Stimulated activated naive CD8-positive, alpha-beta T cell treated with anti-CD3 and anti-CD28 coated beads, Interleukin-15, Interleukin-2, amounts not matched to agents 100 ng/mL and 50 ng/mL, for 24 hours (primary cell): ENCODE measurements around the gene TEAD3.
A peak's percentile ranks its signal among the peaks of the same experiment; 100 is the strongest.
"Not testable (repeated sequence)": the region's sequence is repeated elsewhere in the genome, so short reads cannot be mapped to it uniquely, and the experiment has no call there.

ENCODE experiments used
- H3K27ac Mint-ChIP-seq: one replicate; pipeline ENCODE4 v1.8.0; 2021; ENCODE audit warnings: mild to moderate bottlenecking, mixed read lengths
- H3K27me3 Mint-ChIP-seq: one replicate; pipeline ENCODE4 v1.8.0; 2021; ENCODE audit warnings: mixed read lengths
- H3K36me3 Mint-ChIP-seq: one replicate; pipeline ENCODE4 v1.8.0; 2021; ENCODE audit warnings: low read depth, mixed read lengths
- H3K4me1 Mint-ChIP-seq: one replicate; pipeline ENCODE4 v1.8.0; 2021; ENCODE audit warnings: low read depth, mixed read lengths
- H3K4me3 Mint-ChIP-seq: one replicate; pipeline ENCODE4 v1.8.0; 2021; ENCODE audit warnings: mild to moderate bottlenecking, mixed read lengths
- H3K9me3 Mint-ChIP-seq: one replicate; pipeline ENCODE4 v1.8.0; 2021; ENCODE audit warnings: mixed read lengths

TEAD3 gene

DNA sequence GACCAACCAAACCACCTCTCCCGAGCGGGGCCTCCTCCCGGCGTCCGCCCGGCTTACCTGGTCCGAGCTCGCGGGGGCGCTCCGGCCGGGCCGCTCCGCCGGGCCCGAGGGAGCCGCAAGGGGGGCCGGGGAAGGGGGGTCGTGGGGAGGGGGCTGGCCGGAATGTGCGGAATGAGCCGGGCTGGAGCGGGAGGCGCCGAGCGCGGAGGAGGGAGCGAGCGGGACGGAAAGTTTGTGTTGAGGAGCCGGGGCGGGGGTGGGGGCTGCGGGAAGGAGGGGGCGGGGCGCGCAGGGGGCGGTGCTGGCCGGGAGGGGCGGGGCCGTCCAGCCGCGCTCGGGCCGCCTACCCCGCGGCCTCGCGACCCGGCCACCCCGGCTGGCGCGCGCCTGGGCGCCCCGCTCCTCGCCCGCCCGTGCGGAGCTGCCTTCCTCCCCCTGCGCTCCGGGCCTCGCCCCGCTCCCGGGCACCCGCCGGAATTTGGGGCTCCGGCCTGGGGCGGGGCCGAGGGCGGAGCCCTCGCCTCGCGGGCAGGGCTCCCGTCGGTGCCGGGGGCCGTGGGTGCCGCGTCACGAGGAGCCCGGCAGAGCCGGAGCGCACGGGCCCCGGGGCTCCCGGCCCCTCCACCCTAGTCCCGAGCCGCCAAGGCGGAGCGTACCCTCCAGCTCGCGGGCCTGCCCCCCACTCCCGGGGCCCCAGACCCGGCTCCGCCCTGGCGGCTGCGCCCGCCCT, at the start of gene TEAD3:
TSS of gene TEAD3 (minus strand) at position 239 of the 730 bp plus-strand sequence.
- Mint-ChIP-seq H3K36me3 (no peaks in the 10 kb centered on the region), H3K27me3 (peaks cover 15% of the 10 kb centered on the region), H3K4me3 (peak within 1 kb of the TSS; percentile 74), H3K4me1 (peaks cover 15% of the 10 kb centered on the region), H3K27ac (no peak within 1 kb of the TSS), H3K9me3 (no peaks in the 10 kb centered on the region)

GRCh38 chr6:35544769-35545361, 48.0 kb upstream of the TEAD3 start:
- no peak overlapping the region for H3K27ac Mint-ChIP-seq
- H3K9me3 Mint-ChIP-seq: peaks cover 2% of the 10 kb centered on the region
- no peak overlapping the region for H3K4me3 Mint-ChIP-seq
- no peaks in the 10 kb centered on the region for H3K4me1 Mint-ChIP-seq
- no peaks in the 10 kb centered on the region for H3K27me3 Mint-ChIP-seq
- no peaks in the 10 kb centered on the region for H3K36me3 Mint-ChIP-seq

- H3K27ac Mint-ChIP-seq: no peak overlapping the region
- no peak overlapping the region for H3K4me3 Mint-ChIP-seq
- H3K36me3 Mint-ChIP-seq: no peaks in the 10 kb centered on the region
- H3K4me1 Mint-ChIP-seq: no peaks in the 10 kb centered on the region
- H3K9me3 Mint-ChIP-seq: no peaks in the 10 kb centered on the region
- H3K27me3 Mint-ChIP-seq: no peaks in the 10 kb centered on the region
Observed at GRCh38 chr6:35543459-35544193, 46.7 kb upstream of the TEAD3 start.

GRCh38 chr6:35541836-35542235, 45.0 kb upstream of the TEAD3 start:
- H3K9me3 Mint-ChIP-seq: no peaks in the 10 kb centered on the region
- H3K4me3 Mint-ChIP-seq: no peak overlapping the region
- no peaks in the 10 kb centered on the region for H3K27me3 Mint-ChIP-seq
- H3K27ac Mint-ChIP-seq: no peak overlapping the region
- H3K36me3 Mint-ChIP-seq: no peaks in the 10 kb centered on the region
- H3K4me1 Mint-ChIP-seq: no peaks in the 10 kb centered on the region

DNA sequence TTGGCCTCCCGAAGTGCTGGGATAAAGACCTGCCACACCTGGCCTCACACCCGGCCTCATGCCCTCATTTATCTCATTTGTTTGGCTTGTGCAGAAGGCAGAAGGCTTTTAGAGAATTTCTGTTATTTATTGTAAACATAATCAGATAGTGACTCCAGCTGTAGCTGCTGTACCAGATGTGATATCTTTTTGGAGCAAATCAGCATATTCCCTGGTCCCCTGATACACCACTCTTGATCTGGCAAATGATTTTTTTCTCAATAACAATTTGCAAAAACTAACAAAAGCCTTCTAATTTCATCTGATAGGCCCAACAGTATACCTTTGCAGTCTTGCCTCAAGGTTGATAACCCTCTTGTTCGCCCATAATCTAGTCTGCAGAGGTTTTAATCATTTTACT, 42.3 kb upstream of the TEAD3 start:
- Mint-ChIP-seq H3K4me3 (no peak overlapping the region), H3K27ac (no peak overlapping the region), H3K36me3 (no peaks in the 10 kb centered on the region), H3K27me3 (peaks cover 10% of the 10 kb centered on the region), H3K9me3 (no peaks in the 10 kb centered on the region), H3K4me1 (no peaks in the 10 kb centered on the region)

DNA sequence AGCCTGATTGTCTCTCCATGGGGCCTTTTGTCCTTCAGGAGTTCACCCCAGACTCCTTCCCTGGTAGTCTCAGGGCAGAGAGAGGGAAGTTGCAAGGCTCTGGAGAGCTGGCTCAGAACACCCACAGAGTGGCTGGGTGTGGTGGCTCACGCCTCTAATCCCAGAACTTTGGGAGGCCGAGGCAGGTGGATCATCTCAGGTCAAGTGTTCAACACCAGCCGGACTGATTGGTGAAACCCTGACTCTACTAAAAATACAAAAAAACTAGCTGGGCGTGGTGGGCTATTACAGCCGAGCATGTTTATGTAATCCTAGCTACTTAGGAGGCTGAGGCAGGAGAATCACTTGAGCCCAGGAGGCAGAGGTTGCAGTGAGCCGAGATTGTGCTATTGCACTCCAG, 39.0 kb upstream of the TEAD3 start:
- H3K4me1 Mint-ChIP-seq, H3K36me3 Mint-ChIP-seq, H3K27ac Mint-ChIP-seq, H3K4me3 Mint-ChIP-seq, H3K9me3 Mint-ChIP-seq: not testable (repeated sequence)
- H3K27me3 Mint-ChIP-seq: peaks cover 12% of the 10 kb centered on the region

- H3K4me3 Mint-ChIP-seq: no peak overlapping the region
- H3K36me3 Mint-ChIP-seq: no peaks in the 10 kb centered on the region
- H3K9me3 Mint-ChIP-seq: no peaks in the 10 kb centered on the region
- no peak overlapping the region for H3K27ac Mint-ChIP-seq
- H3K4me1 Mint-ChIP-seq: no peaks in the 10 kb centered on the region
- peaks cover 12% of the 10 kb centered on the region for H3K27me3 Mint-ChIP-seq
Observed at GRCh38 chr6:35534407-35535170, 37.7 kb upstream of the TEAD3 start.

DNA sequence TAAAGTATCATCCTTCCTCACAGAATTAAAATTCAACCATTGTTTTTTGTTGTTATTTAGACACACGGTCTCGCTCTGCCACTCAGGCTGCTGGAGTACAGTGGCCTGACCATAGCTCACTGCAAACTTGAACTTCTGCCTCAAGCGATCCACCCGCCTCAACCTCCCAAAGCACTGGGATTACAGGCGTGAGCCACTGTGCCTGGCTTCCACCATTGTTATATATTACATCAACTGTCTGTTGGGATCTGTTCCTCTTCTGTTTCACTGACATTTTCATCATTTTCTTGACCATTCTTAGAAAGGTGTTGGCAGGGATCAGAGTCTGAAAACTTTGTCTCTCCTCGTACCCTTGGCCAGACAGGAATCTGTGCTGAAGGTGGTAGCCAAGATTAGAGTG, 37.1 kb upstream of the TEAD3 start:
- Mint-ChIP-seq H3K27me3 (peaks cover 12% of the 10 kb centered on the region), H3K9me3 (no peaks in the 10 kb centered on the region), H3K4me1 (no peaks in the 10 kb centered on the region), H3K36me3 (no peaks in the 10 kb centered on the region), H3K4me3 (no peak overlapping the region), H3K27ac (no peak overlapping the region)

GRCh38 chr6:35532126-35532525, 35.2 kb upstream of the TEAD3 start:
- Mint-ChIP-seq H3K36me3 (no peaks in the 10 kb centered on the region), H3K9me3 (no peaks in the 10 kb centered on the region), H3K27me3 (peaks cover 12% of the 10 kb centered on the region), H3K4me1 (no peaks in the 10 kb centered on the region), H3K4me3 (no peak overlapping the region), H3K27ac (no peak overlapping the region)

DNA sequence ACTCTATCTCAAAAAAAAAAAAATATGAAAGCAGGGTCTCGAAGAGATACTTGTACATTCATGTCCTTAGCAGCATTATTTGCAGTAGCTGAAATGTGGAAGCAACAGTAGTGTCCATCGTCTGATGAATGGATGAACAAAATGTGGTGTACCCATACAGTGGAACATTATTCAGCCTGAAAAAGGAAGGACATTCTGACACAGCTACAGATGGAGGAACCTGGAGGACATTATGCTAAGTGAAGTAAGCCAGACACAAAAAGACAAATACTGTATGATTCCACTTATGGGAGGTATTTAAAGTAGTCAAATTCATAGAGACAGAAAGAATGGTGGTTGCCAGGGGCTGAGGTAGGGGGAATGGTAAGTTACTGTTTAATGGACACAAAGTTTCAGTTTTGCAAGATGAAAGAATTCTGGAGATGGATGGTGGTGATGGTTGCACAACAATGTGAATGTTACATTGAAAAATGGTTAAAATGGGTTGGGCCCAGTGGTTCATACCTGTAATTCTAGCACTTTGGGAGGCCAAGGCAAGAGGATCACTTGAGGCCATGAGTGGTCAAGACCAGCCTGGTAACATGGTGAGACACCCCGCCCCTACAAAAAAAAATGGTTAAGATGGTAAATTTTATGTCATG, 27.6 kb upstream of the TEAD3 start:
- Mint-ChIP-seq H3K4me3 (no peak overlapping the region), H3K9me3 (no peaks in the 10 kb centered on the region)

GRCh38 chr6:35522660-35523658, 26.1 kb upstream of the TEAD3 start:
- peak overlapping the region; percentile 49 for H3K27ac Mint-ChIP-seq
- H3K27me3 Mint-ChIP-seq: no peaks in the 10 kb centered on the region
- H3K4me3 Mint-ChIP-seq: peak overlapping the region; percentile 68
- H3K36me3 Mint-ChIP-seq: no peaks in the 10 kb centered on the region
- peaks cover 18% of the 10 kb centered on the region for H3K4me1 Mint-ChIP-seq
- no peaks in the 10 kb centered on the region for H3K9me3 Mint-ChIP-seq

More for the DNA sequence above, 27.6 kb upstream of the TEAD3 start:
- H3K36me3 Mint-ChIP-seq: no peaks in the 10 kb centered on the region
- H3K27me3 Mint-ChIP-seq: no peaks in the 10 kb centered on the region
- H3K4me1 Mint-ChIP-seq: peaks cover 18% of the 10 kb centered on the region
- H3K27ac Mint-ChIP-seq: no peak overlapping the region

- no peak overlapping the region for H3K27ac Mint-ChIP-seq
Observed at GRCh38 chr6:35522151-35522550, 25.3 kb upstream of the TEAD3 start.

DNA sequence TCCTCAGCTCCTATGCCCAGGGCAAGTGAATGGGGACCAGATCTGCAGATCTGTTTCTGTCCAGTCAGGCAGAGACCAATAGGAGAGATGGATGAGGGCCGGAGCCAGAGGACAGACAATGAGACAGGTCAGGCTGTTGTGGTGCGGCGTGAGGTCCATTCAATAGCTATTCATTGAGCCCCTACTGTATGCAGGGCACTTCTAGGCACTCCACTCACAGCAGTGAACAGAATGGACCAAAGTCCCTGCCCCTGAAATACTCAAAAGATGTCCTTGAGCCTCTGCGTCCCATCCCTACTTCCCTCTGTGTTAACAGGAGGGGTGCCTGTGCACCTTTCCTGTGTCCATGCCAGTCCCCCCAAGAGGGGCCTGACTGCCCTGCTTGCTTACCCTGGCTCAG, 24.4 kb upstream of the TEAD3 start:
- H3K27ac Mint-ChIP-seq: no peak overlapping the region
- no peaks in the 10 kb centered on the region for H3K9me3 Mint-ChIP-seq
- no peak overlapping the region for H3K4me3 Mint-ChIP-seq
- no peaks in the 10 kb centered on the region for H3K36me3 Mint-ChIP-seq
- H3K4me1 Mint-ChIP-seq: peaks cover 18% of the 10 kb centered on the region
- H3K27me3 Mint-ChIP-seq: no peaks in the 10 kb centered on the region

More at GRCh38 chr6:35522151-35522550, 25.3 kb upstream of the TEAD3 start:
- Mint-ChIP-seq H3K4me3 (no peak overlapping the region), H3K36me3 (no peaks in the 10 kb centered on the region), H3K27me3 (no peaks in the 10 kb centered on the region), H3K4me1 (peaks cover 18% of the 10 kb centered on the region), H3K9me3 (no peaks in the 10 kb centered on the region)
